Panc1 (cell line): Measurements from ENCODE around the gene RGPD3.

Experiments
- TF ChIP-seq, protein P1 (sequence below): fragments of 450-650 bp; IDR thresholded peaks from 2 replicates; pipeline ENCODE4 v1.5.1; 2017; ENCODE audit warnings: mild to moderate bottlenecking
- TF ChIP-seq, protein P2 (sequence below), 2 experiments: IDR thresholded peaks; 2 replicates each; pipeline ENCODE4 v1.6.1; 2011 to 2012; ENCODE audit warnings: low read depth in 2 of 2, control low read depth in 1 of 2, low read length in 1 of 2, mild to moderate bottlenecking in 1 of 2, moderate library complexity in 1 of 2; ENCODE audit not compliant: insufficient read depth in 1 of 2

GRCh38 chr2:106358081-106358480, 110.1 kb downstream of the RGPD3 start:
- TF ChIP-seq, protein P1, sequence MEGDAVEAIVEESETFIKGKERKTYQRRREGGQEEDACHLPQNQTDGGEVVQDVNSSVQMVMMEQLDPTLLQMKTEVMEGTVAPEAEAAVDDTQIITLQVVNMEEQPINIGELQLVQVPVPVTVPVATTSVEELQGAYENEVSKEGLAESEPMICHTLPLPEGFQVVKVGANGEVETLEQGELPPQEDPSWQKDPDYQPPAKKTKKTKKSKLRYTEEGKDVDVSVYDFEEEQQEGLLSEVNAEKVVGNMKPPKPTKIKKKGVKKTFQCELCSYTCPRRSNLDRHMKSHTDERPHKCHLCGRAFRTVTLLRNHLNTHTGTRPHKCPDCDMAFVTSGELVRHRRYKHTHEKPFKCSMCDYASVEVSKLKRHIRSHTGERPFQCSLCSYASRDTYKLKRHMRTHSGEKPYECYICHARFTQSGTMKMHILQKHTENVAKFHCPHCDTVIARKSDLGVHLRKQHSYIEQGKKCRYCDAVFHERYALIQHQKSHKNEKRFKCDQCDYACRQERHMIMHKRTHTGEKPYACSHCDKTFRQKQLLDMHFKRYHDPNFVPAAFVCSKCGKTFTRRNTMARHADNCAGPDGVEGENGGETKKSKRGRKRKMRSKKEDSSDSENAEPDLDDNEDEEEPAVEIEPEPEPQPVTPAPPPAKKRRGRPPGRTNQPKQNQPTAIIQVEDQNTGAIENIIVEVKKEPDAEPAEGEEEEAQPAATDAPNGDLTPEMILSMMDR, result no peak
- TF ChIP-seq, protein P2, sequence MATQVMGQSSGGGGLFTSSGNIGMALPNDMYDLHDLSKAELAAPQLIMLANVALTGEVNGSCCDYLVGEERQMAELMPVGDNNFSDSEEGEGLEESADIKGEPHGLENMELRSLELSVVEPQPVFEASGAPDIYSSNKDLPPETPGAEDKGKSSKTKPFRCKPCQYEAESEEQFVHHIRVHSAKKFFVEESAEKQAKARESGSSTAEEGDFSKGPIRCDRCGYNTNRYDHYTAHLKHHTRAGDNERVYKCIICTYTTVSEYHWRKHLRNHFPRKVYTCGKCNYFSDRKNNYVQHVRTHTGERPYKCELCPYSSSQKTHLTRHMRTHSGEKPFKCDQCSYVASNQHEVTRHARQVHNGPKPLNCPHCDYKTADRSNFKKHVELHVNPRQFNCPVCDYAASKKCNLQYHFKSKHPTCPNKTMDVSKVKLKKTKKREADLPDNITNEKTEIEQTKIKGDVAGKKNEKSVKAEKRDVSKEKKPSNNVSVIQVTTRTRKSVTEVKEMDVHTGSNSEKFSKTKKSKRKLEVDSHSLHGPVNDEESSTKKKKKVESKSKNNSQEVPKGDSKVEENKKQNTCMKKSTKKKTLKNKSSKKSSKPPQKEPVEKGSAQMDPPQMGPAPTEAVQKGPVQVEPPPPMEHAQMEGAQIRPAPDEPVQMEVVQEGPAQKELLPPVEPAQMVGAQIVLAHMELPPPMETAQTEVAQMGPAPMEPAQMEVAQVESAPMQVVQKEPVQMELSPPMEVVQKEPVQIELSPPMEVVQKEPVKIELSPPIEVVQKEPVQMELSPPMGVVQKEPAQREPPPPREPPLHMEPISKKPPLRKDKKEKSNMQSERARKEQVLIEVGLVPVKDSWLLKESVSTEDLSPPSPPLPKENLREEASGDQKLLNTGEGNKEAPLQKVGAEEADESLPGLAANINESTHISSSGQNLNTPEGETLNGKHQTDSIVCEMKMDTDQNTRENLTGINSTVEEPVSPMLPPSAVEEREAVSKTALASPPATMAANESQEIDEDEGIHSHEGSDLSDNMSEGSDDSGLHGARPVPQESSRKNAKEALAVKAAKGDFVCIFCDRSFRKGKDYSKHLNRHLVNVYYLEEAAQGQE (IDR thresholded peaks at IDR 0.05; ENCODE audit: insufficient read depth in 1 of 2, low read depth in 2 of 2, low read length in 1 of 2), result no peak
